ENCODE results near the gene GYS1. TPM values are rescaled to one million over a fixed set of nuclear protein-coding genes. Genes with fewer than 3 reads are reported as not detected.

GYS1 gene
- total RNA-seq, 2 experiments from 2014 or later: 58.1 to 58.7 TPM

GRCh38 chr19:48918801-48919247 lies 74.3 kb downstream of the GYS1 start:
- Mint-ChIP-seq H3K36me3 (ENCODE audit: low read depth) (peaks cover 30% of the 10 kb centered on the region), H3K9me3 (no peaks in the 10 kb centered on the region), H3K4me3 (no peak overlapping the region), H3K4me1 (ENCODE audit: low read depth) (no peaks in the 10 kb centered on the region), H3K27me3 (no peaks in the 10 kb centered on the region), H3K27ac (no peak overlapping the region)
- ATAC-seq: peak; percentile 85
- DNase-seq: peak; percentile 42
- intact Hi-C loops (cut with micrococcal nuclease): no loop called here
- TF ChIP-seq CTCF (IDR thresholded peaks at IDR 0.05): no peak
- CTCF ChIA-PET: interaction anchor here (2.0 kb wide), 1 partner anchor 52 kb away, joined by 8 read pairs; no protein-coding TSS in a partner anchor
- POLR2A ChIA-PET: interaction anchor here (0.6 to 1.1 kb wide), 4 partner anchors 8 to 104 kb away, joined by 3 to 4 read pairs (median 3); no protein-coding TSS in a partner anchor

Small RNAs within 50 kb of the gene (microRNA-seq; reads per million reads assigned to microRNA genes)
- not detected for gene MIR6798 (ENCODE audit: borderline microRNAs expressed, borderline replicate concordance)

Other genes with a start within 250 kb of the GYS1 start
- not detected for gene IZUMO1, start 246.4 kb downstream of the GYS1 start, total RNA-seq
- under 1 TPM; 0.09 to 0.11 TPM for gene FUT1, start 240.7 kb downstream of the GYS1 start, total RNA-seq
- gene FGF21, start 237.8 kb downstream of the GYS1 start, total RNA-seq: not detected
- gene BCAT2, start 182.3 kb downstream of the GYS1 start, total RNA-seq: 10 to 100 TPM; 59.5 to 63.3 TPM
- gene HSD17B14, start 156.8 kb downstream of the GYS1 start, total RNA-seq: under 1 TPM; 0.47 to 0.56 TPM
- gene PLEKHA4, start 124.7 kb downstream of the GYS1 start, total RNA-seq: 1 to 10 TPM; 9.4 to 9.7 TPM
- gene PPP1R15A, start 120.9 kb downstream of the GYS1 start, total RNA-seq: 10 to 100 TPM; 77.8 to 81.2 TPM
- gene TULP2, start 94.6 kb downstream of the GYS1 start, total RNA-seq: under 1 TPM; 0.68 to 0.85 TPM
- gene NUCB1, start 93.0 kb downstream of the GYS1 start, total RNA-seq: 100 to 1,000 TPM; 102 to 114 TPM
- 1 to 10 TPM; 1.4 to 2.8 TPM for gene DHDH, start 59.6 kb downstream of the GYS1 start, total RNA-seq
- gene BAX, start 38.4 kb downstream of the GYS1 start, total RNA-seq: 100 to 1,000 TPM; 182 to 189 TPM
- 1,000 to 10,000 TPM; 1,296 to 1,324 TPM for gene FTL, start 28.0 kb downstream of the GYS1 start, total RNA-seq
- gene RUVBL2, start 578 bp upstream of the GYS1 start, total RNA-seq: 100 to 1,000 TPM; 175 to 176 TPM
- not detected for gene LHB, start 23.8 kb upstream of the GYS1 start, total RNA-seq
- gene CGB3, start 31.0 kb upstream of the GYS1 start, total RNA-seq: not detected
- gene CGB2, start 38.6 kb upstream of the GYS1 start, total RNA-seq: not detected
- not detected for gene CGB1, start 43.6 kb upstream of the GYS1 start, total RNA-seq
- not detected for gene CGB5, start 50.5 kb upstream of the GYS1 start, total RNA-seq
- gene CGB8, start 55.8 kb upstream of the GYS1 start, total RNA-seq: not detected
- gene CGB7, start 64.4 kb upstream of the GYS1 start, total RNA-seq: not detected
- gene NTF4, start 71.5 kb upstream of the GYS1 start, total RNA-seq: not detected
- not detected for gene KCNA7, start 79.4 kb upstream of the GYS1 start, total RNA-seq
- 100 to 1,000 TPM; 187 to 188 TPM for gene SNRNP70, start 92.1 kb upstream of the GYS1 start, total RNA-seq
- 1 to 10 TPM; 2.1 to 4.4 TPM for gene LIN7B, start 121.1 kb upstream of the GYS1 start, total RNA-seq
- 1 to 10 TPM; 1.5 to 2.0 TPM for gene C19orf73, start 125.8 kb upstream of the GYS1 start, total RNA-seq
- gene PPFIA3, start 126.2 kb upstream of the GYS1 start, total RNA-seq: 1 to 10 TPM; 3.9 to 5.1 TPM
- gene HRC, start 162.1 kb upstream of the GYS1 start, total RNA-seq: not detected
- under 1 TPM; 0.40 to 0.54 TPM for gene TRPM4, start 164.5 kb upstream of the GYS1 start, total RNA-seq

All from activated CD8-positive, alpha-beta T cell treated with anti-CD3 and anti-CD28 coated beads for 36 hours (primary cell).